ENCODE results near the gene EPAS1.
A peak's percentile ranks its signal among the peaks of the same experiment; 100 is the strongest.

Gene EPAS1

GRCh38 chr2:46325182-46325928, 28.1 kb downstream of the EPAS1 start:
- DNase-seq (ENCODE audit: low spot score) = peak; percentile 70

GRCh38 chr2:46326231-46326980, 29.2 kb downstream of the EPAS1 start:
- no peak for DNase-seq (ENCODE audit: low spot score)

GRCh38 chr2:46327627-46328026, 30.4 kb downstream of the EPAS1 start:
- no peak for DNase-seq (ENCODE audit: low spot score)

GRCh38 chr2:46328291-46328690, 31.1 kb downstream of the EPAS1 start:
- no peak for DNase-seq (ENCODE audit: low spot score)

- DNase-seq (ENCODE audit: low spot score) = no peak
These were observed 31.6 kb downstream of the EPAS1 start for GRCh38 chr2:46328829-46329228.

GRCh38 chr2:46329340-46329739, 32.1 kb downstream of the EPAS1 start:
- DNase-seq (ENCODE audit: low spot score) = no peak

- peak; percentile 92 for DNase-seq (ENCODE audit: low spot score)
These were observed 32.9 kb downstream of the EPAS1 start for GRCh38 chr2:46329803-46330775.

GRCh38 chr2:46331109-46331766, 34.0 kb downstream of the EPAS1 start:
- DNase-seq (ENCODE audit: low spot score) = no peak

- DNase-seq (ENCODE audit: low spot score) = peak; percentile 39
These were observed 35.6 kb downstream of the EPAS1 start for GRCh38 chr2:46332686-46333281.

GRCh38 chr2:46333912-46334311, 36.7 kb downstream of the EPAS1 start:
- DNase-seq (ENCODE audit: low spot score) = no peak

- DNase-seq (ENCODE audit: low spot score) = peak; percentile 76
These were observed 37.4 kb downstream of the EPAS1 start for GRCh38 chr2:46334389-46335271.

- DNase-seq (ENCODE audit: low spot score) = peak; percentile 43
These were observed 38.4 kb downstream of the EPAS1 start for GRCh38 chr2:46335391-46336282.

GRCh38 chr2:46336283-46336959, 39.2 kb downstream of the EPAS1 start:
- DNase-seq (ENCODE audit: low spot score) = no peak

- no peak for DNase-seq (ENCODE audit: low spot score)
These were observed 40.2 kb downstream of the EPAS1 start for GRCh38 chr2:46337208-46337994.

- no peak for DNase-seq (ENCODE audit: low spot score)
These were observed 41.5 kb downstream of the EPAS1 start for GRCh38 chr2:46338674-46339073.

- DNase-seq (ENCODE audit: low spot score) = no peak
These were observed 42.0 kb downstream of the EPAS1 start for GRCh38 chr2:46339200-46339599.

GRCh38 chr2:46339676-46340459, 42.7 kb downstream of the EPAS1 start:
- no peak for DNase-seq (ENCODE audit: low spot score)
